NCI-H510A treated with DMSO at 0.1 percent for 48 hours (cell line): ENCODE data around the gene TK1.
A peak's percentile ranks its signal among the peaks of the same experiment; 100 is the strongest.
"Not testable (repeated sequence)": the region's sequence is repeated elsewhere in the genome, so short reads cannot be mapped to it uniquely, and the experiment has no call there.

ENCODE experiments used
- DNase-seq: peaks from one replicate; lab custom pipeline; 2025; lab: John Stamatoyannopoulos, UW

The TK1 gene

DNA sequence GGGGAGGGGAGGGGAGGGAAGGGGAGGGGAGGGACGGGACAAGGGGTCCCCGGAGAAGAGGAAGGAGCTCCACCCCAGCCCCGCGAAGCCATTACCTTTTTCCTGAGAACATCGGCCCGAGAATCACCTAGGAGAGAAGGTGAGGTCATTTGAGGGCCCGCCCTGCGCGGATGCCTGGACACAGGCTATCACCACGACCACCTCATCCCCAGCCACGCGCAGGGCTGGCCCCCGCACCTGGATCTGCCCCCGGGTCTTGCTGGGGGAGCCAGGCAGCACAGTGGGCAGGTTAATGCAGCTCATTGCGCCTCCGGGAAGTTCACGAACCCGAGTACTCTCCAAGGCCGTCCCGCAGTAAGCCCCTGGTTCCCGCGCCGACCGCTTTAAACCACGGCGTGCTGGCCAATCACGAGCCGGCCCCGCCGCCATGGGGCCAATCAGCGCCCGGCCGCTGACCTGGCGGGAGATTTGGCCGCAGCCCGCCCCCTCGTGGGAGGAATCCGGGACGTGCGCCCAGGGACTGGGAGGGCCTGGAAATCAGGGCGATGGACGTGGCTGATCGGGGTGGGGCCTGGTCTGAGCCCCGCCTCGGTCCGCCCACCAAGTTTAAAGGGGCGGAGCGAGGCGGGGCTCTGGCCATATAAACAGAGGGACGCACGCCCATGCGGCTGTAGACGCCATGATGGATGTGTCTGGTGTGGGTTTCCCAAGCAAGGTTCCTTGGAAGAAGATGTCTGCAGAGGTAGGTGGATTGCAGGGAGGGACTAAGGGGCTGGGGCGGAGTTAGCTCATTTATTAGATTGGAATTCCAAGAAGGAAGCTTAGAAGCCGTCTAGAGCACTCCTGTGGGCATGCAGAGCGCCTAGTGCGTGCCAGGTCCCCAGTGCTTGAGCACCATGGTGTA lies at the start of gene TK1, which contains the start of gene AFMID:
TSS of gene TK1 (minus strand) at position 361 of the 904 bp plus-strand sequence. CDS start at position 303, 58 bp downstream.
TSS of gene AFMID (plus strand) at position 671 of the 904 bp plus-strand sequence. CDS start at position 680, 9 bp downstream.
- DNase-seq: peak; percentile 97

- DNase-seq: no peak
These were observed 49.0 kb upstream of the TK1 start for GRCh38 chr17:78235885-78236284.

- DNase-seq: not testable (repeated sequence)
These were observed 48.2 kb upstream of the TK1 start for GRCh38 chr17:78235022-78235421.

GRCh38 chr17:78234261-78234865 lies 47.5 kb upstream of the TK1 start:
- no peak for DNase-seq

GRCh38 chr17:78233678-78234077 lies 46.8 kb upstream of the TK1 start:
- no peak for DNase-seq

- DNase-seq: no peak
These were observed 46.0 kb upstream of the TK1 start for GRCh38 chr17:78232859-78233173.

DNA sequence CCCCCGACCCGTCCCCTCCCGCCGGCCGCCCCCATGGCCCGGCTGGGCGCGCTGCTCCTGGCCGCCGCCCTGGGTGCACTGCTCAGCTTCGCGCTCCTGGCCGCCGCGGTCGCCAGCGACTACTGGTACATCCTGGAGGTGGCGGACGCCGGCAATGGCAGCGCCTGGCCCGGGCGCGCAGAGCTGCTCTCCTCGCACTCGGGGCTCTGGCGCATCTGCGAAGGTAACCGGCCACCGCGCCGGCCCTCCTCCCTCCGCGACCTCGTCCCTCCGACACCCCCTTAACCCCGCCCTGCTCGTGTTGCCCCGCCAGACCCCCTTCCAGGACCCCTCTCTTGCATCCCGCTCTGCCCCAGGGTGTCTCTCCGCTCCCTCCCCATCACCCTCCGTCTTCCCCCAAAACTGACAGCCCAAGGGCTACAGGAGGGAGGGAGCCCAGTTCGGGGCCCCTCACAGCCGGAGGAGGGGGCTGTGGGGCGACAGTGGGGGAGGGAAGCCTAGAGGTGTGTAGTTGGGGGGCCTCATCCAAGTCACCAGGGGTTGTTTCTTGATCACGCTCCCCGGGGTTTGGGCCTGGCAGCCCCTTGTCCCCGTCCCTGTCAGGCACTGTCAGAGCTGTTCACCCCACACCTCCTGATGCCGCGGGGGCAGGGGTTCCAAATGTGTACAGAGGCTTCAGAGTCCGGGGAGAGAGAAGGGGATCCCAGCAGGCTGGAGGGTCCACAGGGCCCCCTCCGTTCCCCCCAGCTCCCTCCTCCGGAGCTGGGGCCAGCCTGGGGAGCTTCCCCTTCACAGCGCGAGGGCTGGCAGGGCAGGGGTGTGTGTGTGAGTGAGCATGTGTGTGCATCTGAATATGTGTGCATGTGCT lies 45.4 kb upstream of the TK1 start:
- no peak for DNase-seq

- no peak for DNase-seq
These were observed 44.4 kb upstream of the TK1 start, which contains the start of gene TMEM235 for GRCh38 chr17:78230996-78231935. Gene TMEM235, plus strand, starts transcription at chr17:78231631. Its CDS starts 393 bp downstream, at chr17:78232024.

- DNase-seq: no peak
These were observed 43.6 kb upstream of the TK1 start for GRCh38 chr17:78230252-78230962.

DNA sequence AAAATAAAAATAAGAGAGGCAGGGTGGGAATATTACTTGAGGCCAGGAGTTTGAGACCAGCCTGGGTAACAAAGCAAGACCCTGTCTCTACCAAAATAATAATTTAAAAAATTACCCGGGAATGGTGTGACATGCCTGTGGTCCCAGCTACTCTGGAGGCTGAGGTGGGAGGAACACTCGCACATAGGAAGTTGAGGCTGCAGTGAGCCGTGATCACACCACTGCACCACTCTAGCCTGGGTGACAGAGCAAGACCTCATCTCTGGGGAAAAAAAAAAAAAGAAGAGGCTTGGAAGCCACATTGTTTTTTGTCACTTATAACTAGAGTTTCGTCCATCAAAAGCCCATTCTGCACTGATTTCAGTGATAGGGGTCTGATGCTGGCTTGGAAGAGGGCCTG lies 41.3 kb upstream of the TK1 start:
- DNase-seq: no peak

- no peak for DNase-seq
These were observed 40.6 kb upstream of the TK1 start for GRCh38 chr17:78227455-78227916.

GRCh38 chr17:78226759-78227454 lies 40.1 kb upstream of the TK1 start:
- DNase-seq: peak; percentile 49

- DNase-seq: no peak
These were observed 39.4 kb upstream of the TK1 start for GRCh38 chr17:78226055-78226758.

GRCh38 chr17:78225088-78225865 lies 38.4 kb upstream of the TK1 start:
- DNase-seq: no peak

GRCh38 chr17:78224231-78225087 lies 37.6 kb upstream of the TK1 start:
- DNase-seq: no peak

DNA sequence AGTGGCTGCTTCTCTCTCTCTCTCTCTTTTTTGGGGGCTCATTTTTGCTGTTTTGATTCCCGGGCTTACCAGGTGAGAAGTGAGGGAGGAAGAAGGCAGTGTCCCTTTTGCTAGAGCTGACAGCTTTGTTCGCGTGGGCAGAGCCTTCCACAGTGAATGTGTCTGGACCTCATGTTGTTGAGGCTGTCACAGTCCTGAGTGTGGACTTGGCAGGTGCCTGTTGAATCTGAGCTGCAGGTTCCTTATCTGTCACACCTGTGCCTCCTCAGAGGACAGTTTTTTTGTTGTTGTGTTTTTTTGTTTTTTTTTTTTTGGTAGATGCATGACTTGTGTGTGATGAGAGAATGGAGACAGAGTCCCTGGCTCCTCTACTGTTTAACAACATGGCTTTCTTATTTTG lies 36.9 kb upstream of the TK1 start:
- DNase-seq: no peak

DNA sequence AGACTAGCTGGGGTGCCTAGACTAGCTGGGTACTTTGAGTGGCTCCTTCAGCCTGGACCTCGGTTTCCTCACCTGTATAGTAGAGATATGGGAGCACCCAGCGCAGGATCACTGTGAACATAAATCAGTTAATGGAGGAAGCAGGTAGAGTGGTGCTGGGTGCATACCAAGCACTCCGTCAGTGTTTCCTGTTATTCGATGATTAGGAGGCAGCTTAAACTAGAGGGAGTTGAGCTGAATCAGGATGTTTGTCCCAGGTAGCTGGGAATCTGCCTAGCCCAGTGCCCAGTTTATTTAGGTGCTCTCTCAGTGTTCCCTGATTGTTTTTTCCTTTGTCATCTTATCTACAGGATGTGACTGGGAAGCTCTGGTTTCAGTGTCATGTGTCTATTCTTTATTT lies 36.2 kb upstream of the TK1 start:
- DNase-seq: no peak
